ENCODE measurements around the gene MRPL42. TPM values are rescaled to one million over a fixed set of nuclear protein-coding genes. Genes with fewer than 3 reads are reported as not detected.
"Not testable (repeated sequence)": the region's sequence is repeated elsewhere in the genome, so short reads cannot be mapped to it uniquely, and the experiment has no call there.

The MRPL42 gene
- total RNA-seq, 1 donor from 2014 or later: 61.4 TPM

DNA sequence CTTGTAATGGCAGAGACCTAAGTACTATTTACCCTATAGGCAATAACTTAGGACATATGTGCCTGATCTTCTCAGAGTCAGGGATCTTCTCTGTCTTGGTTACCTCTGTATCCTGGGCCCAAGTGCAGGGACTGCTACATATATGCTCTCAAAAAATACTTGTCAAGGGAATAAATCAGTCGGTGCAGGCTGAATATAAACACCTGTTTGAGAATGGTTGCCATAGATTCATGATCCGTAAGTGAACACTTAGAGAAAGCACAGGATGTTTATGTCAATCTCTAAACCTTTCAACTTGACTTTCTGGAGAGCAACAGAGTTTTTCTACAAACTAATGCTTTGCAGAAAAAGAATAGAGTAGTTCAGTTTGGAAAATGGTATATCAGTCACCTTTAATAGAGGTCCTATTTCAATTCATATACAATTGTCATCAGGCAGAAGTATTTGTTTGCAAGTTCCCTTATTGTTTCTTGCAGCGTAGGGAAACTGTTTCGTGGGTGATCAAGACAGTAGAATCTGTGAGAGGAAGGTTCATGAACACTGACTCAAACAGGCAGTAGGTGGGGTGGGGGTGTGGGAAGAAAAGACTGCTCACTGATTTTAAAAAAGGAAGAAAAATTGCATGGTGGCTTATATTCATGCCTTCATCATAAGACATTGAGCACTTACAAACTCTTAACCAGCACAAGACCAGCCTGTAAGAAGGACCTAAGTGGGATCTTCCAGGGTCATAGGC, 19.6 kb upstream of the MRPL42 start:
- DNase-seq: no peak

DNA sequence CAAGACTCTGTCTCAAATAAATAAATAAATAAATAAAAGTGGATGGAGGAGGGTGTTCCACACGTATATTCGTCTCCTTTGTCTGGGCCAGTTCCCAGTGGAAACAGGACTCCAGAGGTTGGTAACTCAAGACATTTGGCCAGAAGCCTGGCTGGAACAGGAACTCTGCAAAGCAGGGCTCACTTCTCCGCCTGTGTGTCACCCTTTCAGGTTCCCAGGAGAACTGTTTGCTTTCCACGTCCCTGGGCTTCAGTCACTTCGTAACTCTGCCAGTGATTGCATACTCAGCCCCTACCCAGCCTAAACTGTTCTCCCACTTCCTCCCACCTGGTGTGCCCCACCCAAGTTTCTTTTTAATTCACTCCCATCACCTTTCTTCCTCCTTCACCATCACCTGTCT, 18.5 kb upstream of the MRPL42 start:
- no peak for DNase-seq

DNA sequence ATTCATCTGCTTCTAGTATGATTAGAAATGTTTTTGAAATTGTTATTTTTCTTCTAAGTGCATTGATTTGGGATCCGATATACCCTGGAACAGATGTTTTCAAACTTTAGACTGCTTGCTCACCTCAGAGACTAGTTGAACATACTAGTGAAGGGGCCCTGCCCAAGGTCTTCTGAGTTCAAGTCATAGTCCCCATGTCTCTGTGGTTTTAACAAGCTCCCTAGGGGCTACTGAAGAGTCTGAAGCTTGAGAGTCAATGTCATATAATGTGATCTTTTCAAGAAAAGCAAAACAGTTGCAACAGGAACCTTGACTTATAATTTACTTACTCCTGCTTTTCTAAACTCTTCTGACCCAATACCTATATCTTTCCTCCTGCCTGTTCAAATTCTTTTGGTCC, 18.0 kb upstream of the MRPL42 start:
- no peak for DNase-seq

DNA sequence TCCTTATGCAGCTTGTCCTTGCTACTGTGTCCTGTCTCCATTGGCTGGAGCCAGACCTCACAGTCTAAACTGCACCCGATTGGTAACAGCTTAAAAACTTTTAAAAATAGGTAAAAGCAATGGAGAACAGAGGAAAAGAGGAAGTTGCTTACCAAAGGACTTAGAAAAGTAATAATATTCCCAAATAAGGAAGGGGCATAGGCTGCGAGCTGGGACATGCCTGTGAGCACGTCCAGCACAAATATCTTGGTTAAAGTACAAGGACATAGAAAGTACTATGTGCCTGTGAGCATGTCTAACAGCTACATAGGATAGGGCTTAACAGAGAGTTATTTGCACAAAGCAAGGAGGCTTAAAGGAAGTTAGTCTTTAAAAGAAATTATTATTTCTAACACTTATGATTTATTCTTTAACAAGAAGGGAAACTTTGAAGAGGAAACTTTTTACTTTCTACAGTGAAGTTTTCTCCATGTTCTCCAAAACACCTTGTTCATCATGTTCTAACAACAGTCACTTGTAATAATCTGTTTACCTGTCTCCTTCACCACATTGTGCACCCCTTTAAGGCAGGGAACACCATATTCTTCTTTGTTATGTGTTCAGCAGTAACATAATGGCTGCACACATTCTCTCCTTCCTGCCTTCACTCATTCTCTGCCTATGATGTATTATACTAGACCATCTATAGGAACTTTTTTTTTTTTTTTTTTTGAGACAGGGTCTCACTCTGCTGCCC, 15.7 kb upstream of the MRPL42 start:
- no peak for DNase-seq

DNA sequence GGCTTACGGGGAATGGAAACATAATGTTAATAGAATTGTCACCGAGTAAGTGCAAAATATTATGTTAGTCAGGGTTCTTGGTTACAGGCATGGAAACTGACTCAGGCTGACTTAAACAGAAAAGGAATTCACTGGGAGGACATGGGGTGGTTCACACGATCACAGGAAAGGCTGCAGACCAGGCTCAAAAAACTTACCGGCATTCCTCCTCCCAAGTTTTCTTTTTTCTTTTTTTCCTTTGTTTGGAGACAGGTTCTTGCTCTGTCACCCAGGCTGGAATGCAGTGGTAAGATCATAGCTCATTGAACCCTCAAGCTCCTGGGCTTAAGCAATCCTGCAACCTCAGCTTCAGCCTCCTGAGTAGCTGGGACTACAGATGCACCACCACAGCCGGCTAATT, 13.7 kb upstream of the MRPL42 start:
- no peak for DNase-seq

DNA sequence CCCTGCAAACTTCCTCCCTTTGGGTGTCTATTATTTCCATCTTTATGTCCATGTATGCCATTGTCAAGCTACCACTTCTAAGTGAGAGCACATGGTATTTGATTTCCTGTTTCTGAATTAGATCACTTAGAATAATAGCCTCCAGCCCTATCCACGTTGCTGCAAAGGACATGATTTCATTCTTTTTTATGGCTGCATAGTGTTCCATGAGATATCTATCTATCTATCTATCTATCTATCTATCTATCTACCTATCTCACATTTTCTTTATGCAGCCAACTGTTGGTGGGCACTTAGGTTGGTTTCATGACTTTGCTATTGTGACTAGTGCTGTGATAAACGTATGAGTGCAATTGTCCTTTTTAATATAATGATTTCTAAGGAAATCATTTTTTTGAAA, 11.2 kb upstream of the MRPL42 start:
- DNase-seq: no peak

DNA sequence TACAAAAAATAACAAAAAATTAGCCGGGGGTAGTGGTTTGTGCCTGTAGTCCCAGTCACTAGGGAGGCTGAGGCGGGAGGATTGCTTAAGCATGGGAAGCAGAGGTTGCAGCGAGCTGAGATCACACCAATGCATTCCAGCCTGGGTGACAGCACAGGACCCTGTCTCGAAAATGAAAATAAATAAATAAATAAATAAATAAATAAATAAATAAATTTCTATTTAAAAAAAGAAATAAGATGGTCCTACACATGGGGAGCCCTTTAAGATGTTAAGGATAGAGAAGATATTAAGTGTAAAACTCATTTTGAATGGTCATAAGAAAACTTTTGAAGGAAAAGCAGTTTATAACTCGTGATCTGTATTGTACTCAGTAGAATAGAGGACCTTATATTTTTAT, 8.2 kb upstream of the MRPL42 start:
- no peak for DNase-seq

DNA sequence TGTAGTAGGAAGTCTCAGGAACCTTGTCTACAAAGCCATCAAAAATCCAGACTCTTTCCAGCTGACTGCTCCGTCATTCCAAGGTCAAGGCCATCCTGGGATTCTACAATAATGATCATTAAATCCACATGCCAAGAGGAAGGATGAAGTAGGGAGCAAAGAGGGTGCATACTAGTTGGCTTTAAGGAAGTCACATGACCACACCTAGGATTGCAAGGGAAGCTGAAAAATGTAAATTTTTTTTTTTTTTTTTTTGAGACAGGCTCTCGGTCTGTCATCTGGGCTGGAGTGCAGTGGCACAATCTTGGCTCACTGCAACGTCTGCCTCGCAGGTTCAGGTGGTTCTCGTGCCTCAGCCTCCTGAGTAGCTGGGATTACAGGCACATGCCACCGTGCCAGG, 7.3 kb upstream of the MRPL42 start:
- no peak for DNase-seq

DNA sequence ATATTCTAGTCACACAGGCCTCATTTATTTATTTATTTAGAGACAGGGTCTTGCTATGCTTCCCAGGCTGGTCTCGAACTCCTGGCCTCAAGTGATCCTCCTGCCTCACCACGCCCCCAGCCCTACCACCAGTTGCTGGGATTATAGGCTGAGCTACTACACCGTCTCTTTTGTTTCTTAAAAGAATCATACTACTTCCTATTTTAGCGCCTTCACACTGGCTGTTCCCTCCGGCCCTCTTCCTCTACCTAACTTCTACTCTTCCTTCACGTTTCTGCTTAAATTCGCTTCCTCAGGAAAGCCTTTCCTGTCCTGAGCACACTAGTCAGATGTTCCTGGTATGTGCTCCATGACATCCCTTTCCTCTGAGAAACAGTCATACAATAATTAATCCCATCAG, 6.4 kb upstream of the MRPL42 start:
- no peak for DNase-seq

DNA sequence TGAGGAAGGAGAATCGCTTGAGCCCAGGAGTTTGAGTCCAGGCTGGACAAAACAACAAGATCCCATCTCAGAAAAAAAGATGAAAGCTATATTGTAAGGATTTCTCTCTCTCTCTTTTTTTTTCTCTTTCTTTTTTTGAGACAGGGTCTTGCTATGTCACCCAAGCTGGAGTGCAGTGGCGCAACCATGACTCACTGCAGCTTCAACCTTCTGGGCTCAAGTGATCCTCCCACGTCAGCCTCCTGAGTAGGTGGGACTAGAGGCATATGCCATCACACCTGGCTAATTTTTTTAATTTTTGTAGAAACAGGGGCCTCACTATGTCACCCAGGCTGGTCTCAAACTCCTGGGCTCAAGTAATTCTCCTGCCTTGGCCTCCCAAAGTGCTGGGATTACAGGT, 5.8 kb upstream of the MRPL42 start:
- no peak for DNase-seq

DNA sequence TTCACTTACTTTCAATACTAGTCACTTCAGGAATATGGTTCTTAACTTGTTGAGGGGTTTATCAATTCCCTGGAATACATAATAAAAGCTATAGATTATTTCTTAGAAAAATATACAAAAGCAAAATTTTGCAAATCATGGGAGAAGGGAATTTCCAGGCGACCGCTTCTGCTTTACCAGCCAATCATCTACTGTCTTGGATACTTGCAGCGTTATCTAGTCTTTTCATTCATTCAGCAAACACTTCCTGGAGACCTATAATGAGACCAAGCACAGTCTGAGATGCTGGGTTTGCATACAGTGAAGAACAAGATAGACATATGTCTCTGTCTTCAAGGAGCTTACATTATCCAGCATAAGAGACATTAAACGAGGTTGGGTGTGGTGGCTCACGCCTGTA, 1.5 kb upstream of the MRPL42 start:
- DNase-seq: no peak

DNA sequence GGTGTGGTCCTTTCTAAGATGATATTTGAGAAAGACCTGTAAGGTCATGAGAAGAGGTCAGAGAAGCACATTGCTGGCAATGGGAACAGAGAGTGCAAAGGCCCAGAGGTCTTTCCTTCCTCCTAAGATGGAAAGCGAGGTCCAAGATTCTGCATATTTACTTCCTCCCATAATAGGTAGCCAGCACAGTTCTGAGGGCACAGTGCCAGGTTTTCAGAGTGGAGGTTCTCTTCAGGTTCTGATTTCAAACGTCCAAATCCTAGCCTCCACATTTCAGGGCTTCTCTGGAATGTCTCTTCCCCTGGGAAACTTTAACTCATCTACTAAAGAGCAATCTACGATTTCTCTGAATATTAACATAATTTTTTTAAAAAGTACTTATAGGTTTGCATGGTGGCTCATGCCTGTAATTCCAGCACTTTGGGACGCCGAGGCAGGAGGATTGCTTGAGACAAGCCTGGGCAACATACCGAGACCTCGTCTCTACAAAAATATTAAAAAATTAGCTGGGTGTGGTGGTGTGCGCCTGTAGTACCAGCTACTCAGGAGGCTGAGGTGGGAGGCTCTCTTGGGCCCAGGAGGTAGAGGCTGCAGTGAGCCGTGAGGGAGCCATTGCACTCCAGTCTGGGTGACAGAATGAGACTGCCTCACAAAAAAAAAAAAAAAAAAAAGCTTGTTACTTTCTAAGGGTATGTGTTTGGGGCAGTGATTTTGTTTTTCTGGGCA, 526 bp upstream of the MRPL42 start:
- no peak for DNase-seq

DNA sequence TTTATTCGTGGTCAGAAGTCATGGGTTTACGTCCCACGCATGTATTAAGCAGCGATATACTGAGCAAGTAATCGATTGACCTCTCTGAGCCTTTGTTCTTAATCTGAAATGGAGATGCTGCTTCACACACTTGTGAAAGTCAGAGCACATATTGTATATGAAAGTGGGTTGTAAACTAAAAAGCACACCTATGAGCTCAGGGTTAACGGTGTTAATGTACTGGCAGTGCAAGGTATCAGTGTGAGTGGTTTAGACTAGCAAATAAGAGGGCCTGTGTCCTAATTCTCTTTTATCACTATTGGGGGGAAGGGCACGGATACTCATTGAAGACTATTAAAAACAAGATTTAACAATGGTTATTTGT, 676 bp downstream of the MRPL42 start:
- DNase-seq: no peak

DNA sequence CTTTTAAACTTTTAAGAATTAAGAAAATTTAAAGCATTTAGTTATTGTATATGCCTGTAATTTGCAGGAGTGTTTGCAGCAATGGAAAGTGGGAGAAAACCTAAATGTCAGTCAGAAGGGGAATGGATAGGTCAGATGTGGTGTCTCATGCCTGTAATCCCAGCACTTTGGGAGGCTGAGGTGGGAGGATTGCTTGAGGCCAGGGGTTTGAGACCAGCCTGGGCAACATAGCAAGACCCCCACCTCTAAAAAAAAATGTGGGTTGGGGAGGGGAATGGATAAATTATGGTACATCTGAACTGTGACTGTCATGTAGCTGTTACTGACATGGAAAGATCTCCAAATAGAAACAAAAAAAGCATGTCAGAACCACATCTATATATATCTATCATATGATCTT, 2.1 kb downstream of the MRPL42 start:
- DNase-seq: no peak

DNA sequence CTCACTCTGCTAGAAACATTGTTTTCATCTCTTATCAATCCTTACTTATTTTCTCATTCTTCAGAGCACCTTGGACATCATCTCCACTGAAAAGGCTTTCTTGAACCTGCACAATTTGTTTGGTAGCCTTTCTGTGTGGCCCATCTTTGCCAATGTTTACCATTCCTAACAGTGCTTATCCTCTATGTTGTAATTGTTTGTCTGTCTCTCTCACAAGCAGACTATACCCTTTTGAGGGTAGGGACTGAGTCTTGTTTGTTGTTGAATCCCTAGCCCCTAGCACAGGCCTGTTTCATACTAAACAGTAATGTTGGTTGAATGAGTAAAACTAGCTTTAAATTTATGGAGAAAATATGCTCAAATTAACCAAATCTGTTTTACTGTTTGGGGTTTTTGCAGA, 9.2 kb downstream of the MRPL42 start:
- DNase-seq: no peak

DNA sequence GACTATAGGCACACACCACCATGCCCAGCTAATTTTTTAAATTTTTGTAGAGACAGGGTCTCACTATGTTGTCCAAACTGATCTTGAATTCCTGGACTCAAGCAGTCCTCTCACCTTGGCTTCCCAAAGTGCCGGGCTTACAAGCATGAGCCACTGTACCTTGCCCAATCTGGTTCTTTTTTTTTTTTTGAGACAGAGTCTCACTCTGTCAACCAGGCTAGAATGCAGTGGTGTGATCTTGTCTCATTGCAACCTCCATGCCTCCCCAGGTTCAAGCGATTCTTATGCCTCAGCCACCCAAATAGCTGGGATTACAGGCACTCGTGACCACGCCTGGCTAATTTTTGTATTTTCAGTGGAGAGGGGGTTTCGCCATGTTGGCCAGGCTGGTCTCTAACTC, 15.4 kb downstream of the MRPL42 start:
- DNase-seq: no peak

DNA sequence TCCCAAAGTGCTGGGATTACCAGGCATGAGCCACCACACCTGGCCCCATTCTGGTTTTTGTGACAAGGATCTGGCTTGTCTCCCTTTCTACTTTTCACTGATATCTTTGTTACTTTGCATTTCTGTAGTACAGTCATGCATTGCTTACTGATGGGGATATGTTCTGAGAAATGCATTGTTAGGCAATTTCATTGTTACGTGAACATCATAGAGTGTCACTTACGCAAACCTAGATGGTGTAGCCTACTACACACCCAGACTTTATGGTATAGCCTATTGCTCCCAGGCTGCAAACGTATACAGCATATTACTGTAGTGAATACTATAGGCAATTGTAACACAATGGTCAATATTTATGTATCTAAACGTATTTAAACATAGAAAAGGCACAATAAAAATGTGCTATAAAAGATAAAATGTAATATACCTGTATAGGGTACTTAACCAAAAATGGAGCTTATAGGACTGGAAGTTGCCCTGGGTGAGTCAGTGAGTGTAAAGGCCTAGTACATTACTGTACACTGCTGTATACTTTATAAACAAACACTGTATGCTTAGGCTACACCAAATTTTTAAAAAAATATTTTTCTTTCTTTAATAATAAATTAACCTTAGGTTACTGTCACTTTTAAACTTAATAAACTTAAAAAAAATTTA, 16.0 kb downstream of the MRPL42 start:
- DNase-seq: no peak

DNA sequence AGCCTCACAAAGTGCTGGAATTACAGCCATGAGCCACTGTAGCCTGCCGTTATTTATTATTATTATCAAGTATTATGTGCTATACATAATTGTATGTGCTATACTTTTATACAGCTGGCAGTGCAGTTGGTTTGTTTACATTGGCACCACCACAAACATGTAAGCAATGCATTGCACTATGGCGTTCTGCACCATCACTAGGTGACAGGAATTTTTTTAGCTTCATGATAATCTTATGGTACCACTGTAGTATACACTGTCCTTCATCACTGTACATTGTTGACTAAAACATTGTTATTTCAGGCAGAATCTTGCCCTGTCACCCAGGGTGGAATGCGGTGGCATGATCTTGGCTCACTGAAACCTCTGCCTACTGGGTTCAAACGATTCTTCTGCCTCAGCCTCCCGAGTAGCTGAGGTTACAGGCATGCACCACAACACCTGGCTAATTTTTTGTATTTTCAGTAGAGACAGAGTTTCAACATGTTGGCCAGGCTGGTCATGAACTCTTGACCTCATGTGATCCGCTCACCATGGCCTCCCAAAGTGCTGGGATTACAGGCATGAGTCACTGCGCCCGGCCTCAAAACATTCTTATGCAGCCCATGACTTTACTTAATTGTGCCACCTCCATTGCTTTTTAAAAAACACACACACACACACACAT, 17.1 kb downstream of the MRPL42 start:
- no peak for DNase-seq

DNA sequence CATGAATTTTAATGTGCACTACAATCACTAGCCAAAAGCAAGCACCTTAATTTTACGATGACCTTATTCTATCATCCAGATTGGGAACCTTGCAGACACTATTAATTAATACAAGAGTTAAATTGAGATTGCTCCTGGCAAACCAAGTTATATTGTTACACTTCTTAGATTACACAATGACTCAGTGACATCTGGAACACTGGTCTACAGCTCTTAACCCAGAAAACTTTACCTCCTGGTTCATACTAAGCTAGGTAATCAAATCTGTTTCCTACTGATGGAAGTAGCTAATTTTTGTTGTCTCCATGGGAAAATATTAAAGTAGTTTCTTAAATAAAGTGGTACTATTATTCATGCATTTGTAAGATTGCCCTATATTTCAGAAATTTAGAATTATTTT, 25.5 kb downstream of the MRPL42 start:
- not testable (repeated sequence) for DNase-seq

DNA sequence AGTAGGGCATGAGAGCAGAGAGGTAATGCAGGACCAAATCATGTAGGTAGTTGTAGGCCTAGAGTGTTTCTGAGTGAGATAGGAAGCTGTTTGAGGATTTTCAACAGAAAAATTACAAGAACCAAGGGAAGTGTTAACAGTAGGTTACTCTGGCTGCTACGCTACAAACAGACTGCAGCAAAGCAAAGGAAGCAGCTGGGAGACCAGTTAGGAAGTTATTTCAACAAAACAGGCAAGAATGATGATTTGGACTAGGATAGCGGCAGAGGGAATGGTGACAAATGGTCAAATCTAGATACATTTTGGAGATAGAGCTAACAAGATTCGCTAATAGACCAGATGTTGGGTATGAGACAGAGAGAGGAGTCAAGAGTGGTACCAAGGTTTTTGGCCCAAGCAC, 26.8 kb downstream of the MRPL42 start:
- DNase-seq: peak; percentile 46

DNA sequence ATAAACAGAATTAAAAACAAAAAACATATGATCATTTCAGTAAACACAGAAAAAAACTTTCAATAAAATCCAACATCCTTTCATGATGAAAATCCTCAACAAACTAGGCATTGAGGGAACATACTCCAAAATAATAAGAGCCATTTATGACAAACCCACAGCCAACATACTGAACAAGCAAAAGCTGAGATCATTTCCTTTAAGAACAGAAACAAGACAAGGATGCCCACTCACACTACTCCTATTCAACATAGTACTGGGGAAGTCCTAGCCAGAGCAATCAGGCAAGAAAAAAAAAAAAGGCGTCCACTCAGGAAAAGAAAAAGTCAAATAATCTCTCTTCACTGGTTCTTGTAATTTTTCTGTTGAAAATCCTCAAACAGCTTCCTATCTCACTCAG, 30.1 kb downstream of the MRPL42 start:
- DNase-seq: peak; percentile 25

DNA sequence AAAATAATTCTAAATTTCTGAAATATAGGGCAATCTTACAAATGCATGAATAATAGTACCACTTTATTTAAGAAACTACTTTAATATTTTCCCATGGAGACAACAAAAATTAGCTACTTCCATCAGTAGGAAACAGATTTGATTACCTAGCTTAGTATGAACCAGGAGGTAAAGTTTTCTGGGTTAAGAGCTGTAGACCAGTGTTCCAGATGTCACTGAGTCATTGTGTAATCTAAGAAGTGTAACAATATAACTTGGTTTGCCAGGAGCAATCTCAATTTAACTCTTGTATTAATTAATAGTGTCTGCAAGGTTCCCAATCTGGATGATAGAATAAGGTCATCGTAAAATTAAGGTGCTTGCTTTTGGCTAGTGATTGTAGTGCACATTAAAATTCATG, 31.5 kb downstream of the MRPL42 start:
- not testable (repeated sequence) for DNase-seq

DNA sequence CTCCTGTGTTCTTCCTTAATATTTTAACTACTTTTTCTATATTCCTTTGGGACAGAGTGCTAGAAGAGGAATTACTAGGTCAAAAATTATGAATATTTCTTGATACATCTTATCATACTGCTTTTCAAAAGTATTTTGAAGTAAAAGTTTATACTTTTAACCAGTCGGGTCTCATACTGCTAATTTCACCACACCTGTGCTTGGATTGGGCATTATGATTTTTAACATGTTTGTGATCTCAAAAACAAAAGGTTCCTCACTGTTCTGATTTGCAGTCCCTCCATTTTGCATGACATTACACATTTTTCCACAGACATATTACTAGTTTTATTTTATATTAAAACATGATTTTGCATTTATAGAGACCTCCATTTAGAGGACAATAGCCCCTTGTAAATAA, 32.9 kb downstream of the MRPL42 start:
- no peak for DNase-seq

Measured in dermis blood vessel endothelial cell (primary cell).